ENCODE measurements around the gene ASF1B. TPM values are rescaled to one million over a fixed set of nuclear protein-coding genes. Genes with fewer than 3 reads are reported as not detected.
A peak's percentile ranks its signal among the peaks of the same experiment; 100 is the strongest.

ASF1B gene
- polyA plus RNA-seq, 1 experiment, result 2.8 TPM

DNA sequence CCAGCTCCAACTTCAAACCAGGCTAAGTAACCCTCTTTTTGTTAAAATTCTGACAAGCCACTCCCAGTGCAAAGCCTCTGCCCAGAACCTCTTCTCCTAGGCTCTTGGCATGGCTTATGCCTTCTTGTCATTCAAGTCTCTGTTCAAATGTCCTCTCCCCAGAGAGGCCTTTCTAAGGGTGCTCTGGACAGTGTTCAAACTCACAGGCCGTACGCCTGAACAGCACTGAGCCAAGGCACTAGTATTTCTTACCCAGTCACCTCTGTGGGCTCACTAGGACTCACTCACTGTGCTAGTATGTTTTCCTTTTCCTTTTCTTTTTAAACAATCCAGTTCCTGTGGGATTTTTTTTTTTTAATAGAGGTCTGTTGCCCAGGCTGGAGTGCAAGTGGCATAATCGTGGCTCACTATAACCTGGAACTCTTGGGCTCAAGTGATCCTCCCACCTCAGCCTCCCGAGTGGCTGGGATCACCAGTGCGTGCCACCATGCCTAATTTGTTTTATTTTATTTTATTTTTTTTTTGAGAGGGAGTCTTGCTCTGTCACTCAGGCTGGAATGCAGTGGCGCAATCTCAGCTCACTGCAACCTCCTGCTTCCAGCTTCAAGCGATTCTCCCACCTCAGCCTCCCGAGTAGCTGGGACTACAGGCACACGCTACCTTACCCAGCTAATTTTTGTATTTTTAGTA, 2.3 kb upstream of the ASF1B start:
- POLR2A ChIA-PET, result no interaction called here
- CTCF ChIA-PET, result interaction anchor here (0.6 to 2.7 kb wide), 5 partner anchors 9 to 326 kb away, joined by 3 to 41 read pairs (median 5); no protein-coding TSS in a partner anchor
- Histone ChIP-seq H3K4me3 (ENCODE audit: low read depth, low read length) (no peak overlapping the region), H3K27ac (ENCODE audit: low read depth, low read length) (peak overlapping the region; percentile 77), H3K9me3 (ENCODE audit: control insufficient read depth, insufficient read depth, low read length) (no peaks in the 10 kb centered on the region; the same call in 1 of the 2 replicates), H3K27me3 (ENCODE audit: control insufficient read depth, insufficient read depth, low read length) (no peaks in the 10 kb centered on the region)
- no peak for TF ChIP-seq CTCF (IDR thresholded peaks at IDR 0.05; ENCODE audit: low read depth, low read length)
- no peak for DNase-seq (ENCODE audit: low read depth, low spot score)

- H3K9me3 ChIP-seq (ENCODE audit: control insufficient read depth, insufficient read depth, low read length), result no peaks in the 10 kb centered on the region; the same call in 1 of the 2 replicates
- H3K27ac ChIP-seq (ENCODE audit: low read depth, low read length), result no peak overlapping the region
- CTCF ChIA-PET, result interaction anchor here (0.5 to 2.7 kb wide), 58 partner anchors 8 to 423 kb away, joined by 3 to 41 read pairs (median 5); partner anchors contain the start of genes ADGRE5, DDX39A, PKN1 and PTGER1
- TF ChIP-seq CTCF (IDR thresholded peaks at IDR 0.05; ENCODE audit: low read depth, low read length), result no peak
- no peak for DNase-seq (ENCODE audit: low read depth, low spot score)
- no peaks in the 10 kb centered on the region for H3K27me3 ChIP-seq (ENCODE audit: control insufficient read depth, insufficient read depth, low read length)
- peak overlapping the region; percentile 79 for H3K4me3 ChIP-seq (ENCODE audit: low read depth, low read length)
- POLR2A ChIA-PET, result interaction anchor here (0.6 to 1.8 kb wide), 13 partner anchors 8 to 396 kb away, joined by 3 to 6 read pairs (median 4); partner anchors contain the start of genes ADGRE5, DDX39A, DNAJB1 and PRKACA
Observed at GRCh38 chr19:14135985-14136508, 342 bp downstream of the ASF1B start.

DNA sequence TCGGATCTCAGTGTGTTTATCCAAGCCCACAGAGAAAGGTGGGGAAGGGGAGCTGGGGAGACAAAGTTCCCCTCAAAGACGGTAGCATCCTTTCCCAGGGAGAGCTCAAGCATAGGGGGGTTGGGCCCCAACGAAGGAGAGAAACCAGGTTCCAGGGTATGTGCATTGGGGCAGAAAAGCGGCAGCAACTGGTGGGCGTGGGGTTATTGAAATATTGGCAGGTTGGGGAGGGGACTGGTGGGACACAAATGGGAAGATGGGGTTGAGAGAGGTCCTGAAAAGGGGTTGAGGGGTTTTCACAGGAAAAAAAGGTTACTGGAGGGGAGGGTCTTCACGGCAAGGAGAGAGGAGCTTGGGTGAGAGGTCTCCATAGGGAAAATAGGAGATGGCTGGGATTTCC, 1.0 kb downstream of the ASF1B start:
- no peak for DNase-seq (ENCODE audit: low read depth, low spot score)
- no peak overlapping the region for H3K27ac ChIP-seq (ENCODE audit: low read depth, low read length)
- no peaks in the 10 kb centered on the region; the same call in 1 of the 2 replicates for H3K9me3 ChIP-seq (ENCODE audit: control insufficient read depth, insufficient read depth, low read length)
- TF ChIP-seq CTCF (IDR thresholded peaks at IDR 0.05; ENCODE audit: low read depth, low read length), result no peak
- ChIA-PET POLR2A (interaction anchor here (0.7 kb wide), 1 partner anchor 295 kb away, joined by 5 read pairs; no protein-coding TSS in a partner anchor), CTCF (interaction anchor here (0.6 to 2.3 kb wide), 5 partner anchors 11 to 541 kb away, joined by 3 to 36 read pairs (median 4); partner anchors contain the start of gene PRKACA)
- H3K27me3 ChIP-seq (ENCODE audit: control insufficient read depth, insufficient read depth, low read length), result no peaks in the 10 kb centered on the region
- peak overlapping the region; percentile 79 for H3K4me3 ChIP-seq (ENCODE audit: low read depth, low read length)

- TF ChIP-seq CTCF (IDR thresholded peaks at IDR 0.05; ENCODE audit: low read depth, low read length), result no peak
- DNase-seq (ENCODE audit: low read depth, low spot score), result no peak
- Histone ChIP-seq H3K4me3 (ENCODE audit: low read depth, low read length) (no peak overlapping the region), H3K27me3 (ENCODE audit: control insufficient read depth, insufficient read depth, low read length) (no peaks in the 10 kb centered on the region), H3K9me3 (ENCODE audit: control insufficient read depth, insufficient read depth, low read length) (no peaks in the 10 kb centered on the region), H3K27ac (ENCODE audit: low read depth, low read length) (no peak overlapping the region)
- ChIA-PET CTCF (interaction anchor here (1.9 kb wide), 1 partner anchor 9 kb away, joined by 8 read pairs; the partner anchor contains the start of gene ASF1B), POLR2A (interaction anchor here (1.4 kb wide), 1 partner anchor 9 kb away, joined by 4 read pairs; the partner anchor contains the start of gene ASF1B)
Observed at GRCh38 chr19:14127929-14128509, 8.4 kb downstream of the ASF1B start.
